T-helper 1 cell treated with Interleukin-12 subunit alpha and Interleukin-12 subunit beta and Interleukin-4 antibody, amounts not matched to agents 30 μg/mL and 1 μg/mL, for 36 hours (primary cell): Measurements from ENCODE around the gene CMIP.

Source experiments
- H3K27ac Mint-ChIP-seq: one replicate; pipeline ENCODE4 v1.8.0; 2021; ENCODE audit warnings: mild to moderate bottlenecking, mixed read lengths
- H3K27me3 Mint-ChIP-seq: one replicate; pipeline ENCODE4 v1.8.0; 2021; ENCODE audit warnings: low read depth, mixed read lengths
- H3K36me3 Mint-ChIP-seq: one replicate; pipeline ENCODE4 v1.8.0; 2021; ENCODE audit warnings: low read depth, mixed read lengths
- H3K4me1 Mint-ChIP-seq: one replicate; pipeline ENCODE4 v1.8.0; 2021; ENCODE audit warnings: low read depth, mixed read lengths
- H3K4me3 Mint-ChIP-seq: one replicate; pipeline ENCODE4 v1.8.0; 2021; ENCODE audit warnings: mild to moderate bottlenecking, moderate library complexity, mixed read lengths
- H3K9me3 Mint-ChIP-seq: one replicate; pipeline ENCODE4 v1.8.0; 2021; ENCODE audit warnings: mixed read lengths

Gene CMIP

DNA sequence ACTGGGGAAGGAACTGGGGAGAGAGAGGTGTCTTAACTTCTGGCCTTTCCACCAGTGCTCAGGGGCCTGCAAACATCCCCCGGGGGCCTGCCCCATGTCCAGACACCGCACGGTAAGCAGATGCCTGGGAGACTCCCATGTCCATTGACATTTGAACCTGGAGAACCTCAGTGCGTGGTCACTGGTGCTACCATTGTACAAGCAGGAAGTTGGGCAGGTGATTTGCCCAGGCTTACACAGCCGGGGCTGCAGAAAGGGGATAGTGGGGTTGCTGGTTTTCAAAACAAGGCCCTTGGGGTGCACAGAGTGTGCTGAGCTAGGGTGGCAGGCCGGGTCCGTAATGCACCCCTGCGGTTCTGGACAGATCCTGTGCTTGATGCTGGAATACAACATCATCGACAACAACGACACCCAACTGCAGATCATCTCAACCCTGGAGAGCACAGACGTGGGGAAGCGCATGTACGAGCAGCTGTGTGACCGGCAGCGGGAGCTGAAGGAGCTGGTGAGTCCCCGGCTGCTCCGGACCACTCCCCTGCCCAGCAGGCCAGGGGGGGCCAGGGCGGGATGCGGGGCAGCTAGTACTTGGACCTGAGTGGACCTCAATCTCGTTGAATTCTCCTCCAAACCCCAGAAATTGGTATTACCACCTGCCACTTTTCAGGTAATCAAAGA is 256.8 kb downstream of the CMIP start:
- H3K27ac Mint-ChIP-seq = no peak overlapping the region
- H3K4me1 Mint-ChIP-seq = peaks cover 6% of the 10 kb centered on the region
- no peaks in the 10 kb centered on the region for H3K27me3 Mint-ChIP-seq
- H3K9me3 Mint-ChIP-seq = no peaks in the 10 kb centered on the region
- no peak overlapping the region for H3K4me3 Mint-ChIP-seq
- H3K36me3 Mint-ChIP-seq = peaks cover 22% of the 10 kb centered on the region

DNA sequence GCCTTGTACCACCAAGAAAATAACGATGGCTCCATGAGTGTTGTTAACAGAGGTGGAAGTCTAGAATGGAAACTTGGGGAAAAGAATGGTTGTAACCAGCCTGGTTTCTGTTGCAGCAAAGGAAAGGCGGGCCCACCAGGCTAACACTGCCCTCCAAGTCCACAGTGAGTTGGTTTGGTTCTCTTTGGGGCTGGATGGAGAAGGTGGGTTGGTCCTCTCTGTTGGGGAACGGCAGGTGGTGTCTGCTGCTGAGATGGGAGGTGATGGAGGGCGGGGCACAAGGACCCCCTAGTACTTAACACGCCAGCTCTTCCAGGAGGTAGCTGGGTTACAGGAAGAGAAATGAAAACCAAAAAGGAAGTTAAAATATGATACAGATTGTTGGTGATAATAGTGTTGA is 257.9 kb downstream of the CMIP start:
- Mint-ChIP-seq H3K4me1 (peaks cover 7% of the 10 kb centered on the region), H3K27ac (no peak overlapping the region), H3K4me3 (no peak overlapping the region), H3K36me3 (peaks cover 30% of the 10 kb centered on the region), H3K9me3 (no peaks in the 10 kb centered on the region), H3K27me3 (no peaks in the 10 kb centered on the region)

DNA sequence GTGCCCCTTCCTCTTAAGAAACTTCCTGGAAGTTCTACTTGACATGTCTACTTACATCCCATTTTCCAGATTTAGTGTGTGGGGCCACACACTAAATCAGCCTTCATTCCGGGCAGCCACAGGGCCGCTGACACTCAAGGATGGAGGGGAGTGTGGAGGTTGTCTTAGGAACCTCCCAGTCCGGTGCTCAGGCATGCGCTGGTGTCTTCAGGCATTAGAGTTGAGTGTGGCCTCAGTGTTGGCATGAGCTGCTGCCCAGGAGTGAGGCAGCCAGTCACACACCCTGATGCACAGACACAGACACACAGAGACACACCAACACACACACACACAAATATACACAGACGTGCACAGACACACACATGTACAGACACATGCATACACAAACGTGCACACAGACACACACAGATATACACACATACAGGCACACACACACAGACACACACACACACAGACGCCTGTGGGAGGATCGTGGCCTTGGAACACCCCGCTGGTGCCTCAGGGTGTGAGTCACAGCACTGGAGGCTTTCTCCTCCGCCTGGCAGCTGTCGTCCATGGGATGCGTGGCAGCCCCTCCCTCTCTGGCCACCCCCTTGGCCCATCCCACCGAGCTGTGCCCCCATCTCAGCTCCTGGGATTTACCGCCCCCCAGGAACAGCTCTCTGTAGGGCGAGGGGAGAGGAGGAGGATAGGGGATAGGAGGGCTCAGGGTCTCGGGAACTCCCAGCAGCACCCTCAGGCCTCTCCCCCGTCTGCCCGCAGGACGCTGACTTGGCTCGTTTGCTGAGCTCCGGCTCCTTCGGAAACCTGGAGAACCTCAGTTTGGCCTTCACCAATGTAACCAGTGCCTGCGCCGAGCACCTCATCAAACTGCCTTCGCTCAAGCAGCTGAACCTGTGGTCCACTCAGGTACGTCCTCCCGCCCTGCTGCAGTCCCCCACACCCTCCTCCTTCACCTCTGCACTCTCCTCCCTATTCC is 258.9 kb downstream of the CMIP start:
- H3K4me3 Mint-ChIP-seq = no peak overlapping the region
- no peaks in the 10 kb centered on the region for H3K9me3 Mint-ChIP-seq
- H3K27me3 Mint-ChIP-seq = no peaks in the 10 kb centered on the region
- H3K4me1 Mint-ChIP-seq = peaks cover 7% of the 10 kb centered on the region
- no peak overlapping the region for H3K27ac Mint-ChIP-seq
- peaks cover 31% of the 10 kb centered on the region for H3K36me3 Mint-ChIP-seq

DNA sequence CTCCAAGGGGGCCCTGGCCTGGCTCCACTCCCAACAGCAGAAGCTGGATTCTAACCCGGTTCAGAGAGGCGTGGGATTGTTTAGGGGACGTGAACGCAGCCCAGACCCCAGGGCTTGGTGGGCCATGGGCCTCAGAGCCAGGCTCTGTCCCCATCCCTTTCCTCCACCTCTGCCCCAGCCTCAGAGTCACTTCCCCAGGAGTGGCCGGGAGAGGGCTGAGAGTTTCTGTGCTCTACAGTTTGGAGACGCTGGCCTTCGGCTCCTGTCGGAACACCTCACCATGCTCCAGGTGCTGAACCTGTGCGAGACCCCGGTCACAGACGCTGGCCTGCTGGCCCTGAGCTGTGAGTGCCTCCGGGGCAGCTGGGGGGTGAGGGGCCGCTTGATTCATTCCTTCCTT is 260.7 kb downstream of the CMIP start:
- Mint-ChIP-seq H3K9me3 (no peaks in the 10 kb centered on the region), H3K4me1 (peaks cover 3% of the 10 kb centered on the region), H3K4me3 (no peak overlapping the region), H3K36me3 (peaks cover 26% of the 10 kb centered on the region), H3K27me3 (no peaks in the 10 kb centered on the region), H3K27ac (peak overlapping the region; percentile 15)

DNA sequence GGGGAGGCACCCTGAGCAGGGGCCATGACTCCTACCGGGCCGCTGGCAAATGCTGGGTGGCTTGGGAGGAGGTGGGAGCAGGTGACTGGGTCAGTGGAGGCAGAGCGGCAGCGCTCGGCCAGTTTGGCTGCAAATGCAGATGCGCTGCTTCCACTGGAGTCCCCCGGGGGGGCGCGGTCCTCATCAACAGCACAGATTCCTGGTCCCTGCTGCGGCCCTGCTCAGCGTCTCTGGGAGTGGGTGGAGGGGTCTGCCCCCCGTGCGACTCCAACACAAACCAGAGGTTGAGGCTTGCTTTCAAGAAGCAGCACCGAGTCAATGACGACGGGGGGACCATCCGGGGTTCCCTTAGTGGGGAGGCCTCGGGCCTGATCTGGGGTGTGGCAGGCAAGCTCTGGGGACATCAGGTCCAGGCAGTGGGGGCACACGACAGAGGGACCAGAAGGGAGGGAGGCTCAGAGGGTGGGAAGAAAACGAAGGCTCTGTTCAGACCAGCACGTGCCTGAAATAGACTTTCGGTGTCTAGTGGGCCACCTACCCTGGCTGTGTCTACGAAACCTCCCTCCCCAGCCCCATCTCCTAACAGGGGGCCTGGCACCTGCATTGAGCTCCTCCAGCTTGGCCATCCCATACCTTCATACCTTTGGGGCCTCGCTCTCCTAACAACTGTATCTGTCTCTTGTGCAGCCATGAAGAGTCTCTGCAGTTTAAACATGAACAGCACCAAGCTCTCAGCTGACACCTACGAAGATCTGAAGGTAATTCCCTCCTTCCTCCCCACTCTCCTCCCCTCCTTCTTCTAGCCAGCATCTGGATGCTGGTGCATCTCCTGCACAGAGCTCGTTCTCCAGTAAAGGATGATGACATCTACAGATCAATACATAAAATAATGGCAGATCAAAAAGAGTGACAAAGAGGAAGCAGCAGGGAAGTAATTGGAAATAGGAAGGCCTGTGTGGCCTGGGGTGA is 262.0 kb downstream of the CMIP start:
- peaks cover 24% of the 10 kb centered on the region for H3K36me3 Mint-ChIP-seq
- no peak overlapping the region for H3K4me3 Mint-ChIP-seq
- no peaks in the 10 kb centered on the region for H3K27me3 Mint-ChIP-seq
- no peaks in the 10 kb centered on the region for H3K9me3 Mint-ChIP-seq
- peaks cover 1% of the 10 kb centered on the region for H3K4me1 Mint-ChIP-seq
- no peak overlapping the region for H3K27ac Mint-ChIP-seq

DNA sequence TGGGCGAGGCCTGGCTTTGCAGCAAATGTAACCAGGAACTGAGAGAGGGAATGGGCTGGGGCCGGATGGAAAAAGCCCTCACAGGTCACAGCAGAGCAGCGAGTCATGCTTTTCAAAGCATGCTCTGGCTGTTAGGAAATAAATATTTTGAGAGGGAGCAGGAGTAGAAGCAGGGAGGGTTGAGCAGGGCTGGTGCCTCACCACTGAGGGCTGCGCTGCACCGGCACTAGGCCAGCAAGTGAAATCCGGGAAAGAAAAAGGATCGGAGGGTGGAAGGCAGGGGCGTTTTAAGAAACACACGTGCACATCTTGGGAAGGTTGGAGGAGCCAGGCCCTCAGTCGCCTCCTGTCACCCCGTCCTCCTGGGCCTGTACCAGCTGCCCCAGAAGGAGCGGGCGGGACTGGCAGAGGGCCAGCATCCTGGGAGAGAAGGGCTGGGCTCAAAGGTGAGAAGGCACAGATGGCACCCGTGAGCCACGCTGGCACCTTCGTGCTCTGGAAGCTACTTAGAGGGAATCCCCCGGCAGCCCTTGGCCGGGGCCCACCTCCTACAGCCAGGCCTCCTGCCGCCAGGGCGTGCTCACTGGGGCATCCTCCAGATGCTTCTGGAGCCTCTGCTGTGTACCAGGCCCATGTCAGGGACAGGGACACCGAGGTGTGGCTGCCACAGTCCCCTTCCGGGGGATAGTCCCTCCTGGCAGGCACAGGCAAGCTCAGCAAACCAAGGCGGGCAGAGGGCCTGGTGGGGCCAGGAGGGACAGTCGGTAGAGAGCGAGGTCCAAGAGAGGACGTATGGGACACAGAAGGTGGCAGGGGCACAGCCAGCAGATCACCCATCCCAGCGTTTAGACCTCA is 263.0 kb downstream of the CMIP start:
- H3K4me1 Mint-ChIP-seq = peaks cover 1% of the 10 kb centered on the region
- H3K27me3 Mint-ChIP-seq = no peaks in the 10 kb centered on the region
- H3K4me3 Mint-ChIP-seq = no peak overlapping the region
- H3K9me3 Mint-ChIP-seq = no peaks in the 10 kb centered on the region
- peaks cover 20% of the 10 kb centered on the region for H3K36me3 Mint-ChIP-seq
- no peak overlapping the region for H3K27ac Mint-ChIP-seq

DNA sequence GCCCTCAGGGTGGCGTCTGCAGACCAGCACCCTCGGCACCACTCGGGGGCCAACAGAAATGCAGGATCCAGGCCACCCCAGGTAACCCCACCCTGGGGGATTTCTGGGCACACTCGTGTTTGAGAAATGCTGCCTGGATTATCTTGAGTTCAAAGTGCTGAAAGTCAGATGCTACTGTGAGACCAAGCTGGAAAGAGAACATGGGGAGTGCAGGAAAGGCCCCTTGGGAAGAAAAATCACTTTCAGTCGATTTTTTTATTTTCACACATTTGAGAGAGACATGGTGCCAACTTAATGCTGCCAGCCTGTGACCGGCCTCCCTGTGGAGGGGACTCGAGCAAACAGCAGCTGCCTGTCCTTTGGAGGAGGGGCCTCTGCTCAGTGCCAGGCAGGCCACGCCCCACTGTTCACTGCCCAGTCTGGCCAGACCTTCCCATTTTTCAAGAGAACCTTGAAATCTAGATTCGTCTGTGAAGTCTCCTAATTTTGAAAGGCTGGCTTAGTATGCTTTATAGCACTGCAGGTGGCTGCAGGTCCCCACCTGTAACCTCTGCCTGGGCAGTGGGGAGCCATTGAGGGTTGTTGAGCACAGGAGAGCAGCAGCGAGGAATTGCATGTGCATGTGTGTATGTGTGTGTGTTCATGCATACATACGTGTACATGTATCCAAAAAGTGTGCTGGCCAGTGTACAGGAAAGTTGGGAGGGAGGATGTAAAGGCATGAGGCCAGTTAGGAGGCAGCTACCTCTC is 263.8 kb downstream of the CMIP start:
- no peaks in the 10 kb centered on the region for H3K9me3 Mint-ChIP-seq
- no peak overlapping the region for H3K27ac Mint-ChIP-seq
- no peak overlapping the region for H3K4me3 Mint-ChIP-seq
- peaks cover 14% of the 10 kb centered on the region for H3K36me3 Mint-ChIP-seq
- peaks cover 1% of the 10 kb centered on the region for H3K4me1 Mint-ChIP-seq
- no peaks in the 10 kb centered on the region for H3K27me3 Mint-ChIP-seq

DNA sequence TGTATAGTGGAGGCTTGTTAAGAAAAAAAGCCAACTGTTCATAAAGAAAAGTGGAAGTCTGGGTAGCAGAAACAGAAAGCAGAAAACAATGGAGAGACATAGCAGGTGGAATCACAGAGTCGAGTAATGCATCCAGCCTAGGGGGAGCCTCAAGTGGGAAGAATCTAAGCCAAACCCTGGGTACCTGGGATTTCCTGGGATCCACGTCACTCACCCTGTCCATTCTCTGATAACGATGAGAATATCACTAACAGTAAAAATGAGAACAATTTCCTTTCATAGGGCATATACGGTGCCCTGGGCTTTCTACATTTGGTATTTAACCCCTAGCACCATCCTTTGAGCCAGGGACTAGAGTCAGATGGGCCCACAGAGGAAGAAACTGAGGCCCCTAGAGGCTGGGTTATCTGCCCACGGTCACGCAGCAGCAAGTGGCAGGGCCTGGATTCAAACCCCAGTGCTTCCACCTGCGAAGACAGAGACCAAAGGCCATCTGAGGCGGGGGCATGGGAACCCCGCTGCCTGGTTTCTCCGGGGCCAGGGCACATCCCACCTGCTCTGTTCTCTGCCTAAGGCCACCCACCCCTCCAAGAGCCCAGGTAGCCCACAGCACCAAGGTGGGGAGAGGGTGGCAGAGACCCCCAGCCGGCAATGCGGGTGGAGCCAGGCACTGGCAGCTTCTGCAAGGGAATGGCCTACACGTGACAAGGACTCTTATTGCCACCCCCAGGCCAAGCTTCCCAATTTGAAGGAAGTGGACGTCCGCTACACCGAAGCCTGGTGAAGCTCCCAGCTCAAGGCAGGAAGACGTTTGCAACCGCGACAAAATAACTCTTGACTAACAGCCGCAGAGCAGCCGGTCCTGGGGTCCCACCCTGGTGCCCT is 264.6 kb downstream of the CMIP start:
- H3K27ac Mint-ChIP-seq = peak overlapping the region; percentile 7
- peaks cover 14% of the 10 kb centered on the region for H3K36me3 Mint-ChIP-seq
- peaks cover 1% of the 10 kb centered on the region for H3K4me1 Mint-ChIP-seq
- H3K9me3 Mint-ChIP-seq = no peaks in the 10 kb centered on the region
- H3K27me3 Mint-ChIP-seq = no peaks in the 10 kb centered on the region
- H3K4me3 Mint-ChIP-seq = no peak overlapping the region

DNA sequence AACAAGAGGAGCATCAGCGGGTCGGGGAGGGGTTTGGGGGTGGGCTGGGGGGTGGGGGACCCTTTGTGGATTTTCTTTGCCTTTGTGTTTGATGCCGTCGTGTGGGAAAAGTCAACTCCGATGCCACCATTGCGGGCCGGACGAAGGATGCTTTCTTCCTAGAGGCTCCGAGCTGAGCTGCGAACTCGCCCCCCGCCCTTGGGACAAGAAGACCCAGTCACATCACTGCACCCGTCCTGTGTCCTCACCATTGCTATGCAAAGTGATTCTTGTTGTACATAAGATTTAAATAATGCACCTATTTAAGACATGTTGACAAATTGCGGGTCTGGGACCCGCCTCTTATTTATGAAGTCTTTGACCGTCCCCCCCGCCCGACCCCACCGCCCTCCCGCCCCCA is 265.4 kb downstream of the CMIP start:
- Mint-ChIP-seq H3K9me3 (no peaks in the 10 kb centered on the region), H3K4me1 (peaks cover 3% of the 10 kb centered on the region), H3K27me3 (no peaks in the 10 kb centered on the region), H3K36me3 (peaks cover 14% of the 10 kb centered on the region), H3K4me3 (no peak overlapping the region), H3K27ac (no peak overlapping the region)

DNA sequence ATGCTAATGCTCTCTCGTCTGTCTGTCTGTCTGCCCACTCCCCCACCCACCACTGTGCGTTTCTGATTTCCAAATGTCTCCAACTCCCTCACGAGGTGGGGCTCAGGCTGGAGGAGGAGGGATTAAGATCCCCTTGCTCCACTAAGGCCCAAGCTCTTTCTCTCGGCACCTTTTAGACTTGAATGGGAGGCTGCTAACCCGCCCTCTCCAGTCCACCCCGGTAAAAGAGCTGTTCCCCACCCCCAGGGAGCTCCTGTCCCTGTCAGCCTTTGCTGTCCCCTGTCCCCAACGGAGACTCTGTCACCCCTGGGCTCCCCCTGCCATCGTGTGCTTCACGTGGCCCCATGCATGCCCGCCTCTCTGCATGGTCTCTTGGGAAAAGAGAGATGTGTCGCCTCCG is 266.0 kb downstream of the CMIP start:
- Mint-ChIP-seq H3K27ac (no peak overlapping the region), H3K9me3 (no peaks in the 10 kb centered on the region), H3K27me3 (no peaks in the 10 kb centered on the region), H3K4me3 (no peak overlapping the region), H3K36me3 (peaks cover 13% of the 10 kb centered on the region), H3K4me1 (peaks cover 7% of the 10 kb centered on the region)

DNA sequence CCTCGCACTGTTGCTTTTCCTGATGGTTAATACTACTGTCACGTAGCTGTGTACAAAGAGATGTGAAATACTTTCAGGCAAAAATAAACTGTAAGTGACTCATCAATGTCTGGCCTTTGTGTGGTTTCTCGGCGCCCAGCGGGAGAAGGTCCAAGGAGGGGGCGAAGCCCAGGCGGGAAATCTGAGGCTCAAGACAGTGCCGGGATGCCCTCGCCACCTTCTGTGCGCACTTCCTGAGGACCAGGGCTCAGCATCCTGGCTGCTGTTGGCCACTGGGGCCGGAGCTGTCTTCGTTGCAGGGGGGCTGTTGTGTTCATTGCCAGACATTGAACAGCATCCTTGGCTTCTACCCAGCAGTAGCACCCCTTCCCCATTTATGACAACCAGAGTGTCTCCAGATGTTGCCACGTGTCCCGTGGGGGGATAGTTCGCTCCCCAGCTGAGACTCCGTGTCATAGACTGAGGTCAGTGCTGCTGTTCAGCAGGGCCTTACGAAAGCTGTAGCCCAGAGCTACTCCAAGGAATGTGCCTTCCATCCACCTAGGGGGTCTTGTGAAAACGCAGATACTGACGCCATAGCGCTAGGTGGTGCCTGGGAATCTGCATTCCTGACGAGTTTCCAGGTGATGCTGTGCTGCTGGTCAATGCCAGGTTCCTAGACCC is 267.2 kb downstream of the CMIP start:
- no peaks in the 10 kb centered on the region for H3K9me3 Mint-ChIP-seq
- H3K4me1 Mint-ChIP-seq = peaks cover 19% of the 10 kb centered on the region
- H3K27me3 Mint-ChIP-seq = no peaks in the 10 kb centered on the region
- H3K4me3 Mint-ChIP-seq = no peak overlapping the region
- H3K36me3 Mint-ChIP-seq = peaks cover 11% of the 10 kb centered on the region
- no peak overlapping the region for H3K27ac Mint-ChIP-seq

DNA sequence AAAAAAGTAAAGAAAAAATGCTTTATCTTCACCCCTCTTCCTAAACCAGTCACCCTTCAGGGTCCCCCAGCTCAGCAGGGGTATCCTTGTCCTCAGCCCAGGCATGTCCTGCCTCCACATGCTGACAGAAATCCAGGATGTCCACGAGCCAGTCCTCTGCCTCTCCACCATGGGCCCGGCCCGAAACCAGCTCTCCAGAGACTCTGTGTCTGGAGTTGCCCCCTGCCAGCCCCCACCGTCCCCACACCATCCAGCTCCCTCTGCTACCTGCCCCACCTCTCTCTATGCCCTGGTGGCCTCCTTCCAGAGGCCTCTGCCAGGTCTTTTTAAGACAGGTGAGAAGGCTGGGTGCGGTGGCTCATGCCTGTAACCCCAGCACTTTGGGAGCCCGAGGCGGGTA is 268.1 kb downstream of the CMIP start:
- Mint-ChIP-seq H3K36me3 (peaks cover 2% of the 10 kb centered on the region), H3K4me3 (no peak overlapping the region), H3K4me1 (peaks cover 23% of the 10 kb centered on the region), H3K27me3 (no peaks in the 10 kb centered on the region), H3K9me3 (no peaks in the 10 kb centered on the region), H3K27ac (no peak overlapping the region)
